ENCODE measurements around the gene BLVRB.

- TF ChIP-seq SP1 (IDR thresholded peaks at IDR 0.05) (no peak), RAD21 (IDR thresholded peaks at IDR 0.05) (no peak), ATF3 (IDR thresholded peaks at IDR 0.05) (no peak), CTCF (IDR thresholded peaks at IDR 0.05; ENCODE audit: low read depth, low read length, missing input control) (no peak), ZBTB33 (IDR thresholded peaks at IDR 0.05) (no peak), REST (IDR thresholded peaks at IDR 0.05) (no peak), FOXA1 (IDR thresholded peaks at IDR 0.05) (no peak), JUND (IDR thresholded peaks at IDR 0.05) (no peak)
Measured at GRCh38 chr19:40512110-40512472, 46.5 kb upstream of the BLVRB start.

Measured in liver (tissue), 3 donors.